WTC11 (cell line): ENCODE data around the gene ZNF436. TPM values are rescaled to one million over a fixed set of nuclear protein-coding genes. Genes with fewer than 3 reads are reported as not detected.

Experiments used
- ATAC-seq: fragments of 200-7000 bp; cut with Tn5 transposase; 2 replicates; pipeline ENCODE4 v1.10.0; 2021; ENCODE audit warnings: mild to moderate bottlenecking, moderate library complexity
- CTCF ChIA-PET: fragments of 300-600 bp; sonication (Branson Sonifier 250); formaldehyde crosslinking; loops from one replicate; lab custom pipeline; 2021; ENCODE audit warnings: antibody characterized with exemption; lab: Charles Lee
- POLR2A ChIA-PET: fragments of 350-600 bp; sonication (Branson Sonifier 250); formaldehyde crosslinking; loops from one replicate; lab custom pipeline; 2021; ENCODE audit warnings: antibody characterized with exemption; lab: Charles Lee
- DNase-seq: peaks from one replicate; pipeline ENCODE4 v3.0.0; 2021; ENCODE audit warnings: low spot score
- H3K27ac Mint-ChIP-seq: 2 replicates; pipeline ENCODE4 v1.8.0; 2021; ENCODE audit warnings: mixed read lengths
- H3K27me3 Mint-ChIP-seq: 2 replicates; pipeline ENCODE4 v1.8.0; 2021; ENCODE audit warnings: low read depth, mild to moderate bottlenecking, moderate library complexity, mixed read lengths
- H3K36me3 Mint-ChIP-seq: 2 replicates; pipeline ENCODE4 v1.8.0; 2021; ENCODE audit warnings: mixed read lengths
- H3K4me1 Mint-ChIP-seq: 2 replicates; pipeline ENCODE4 v1.8.0; 2022; ENCODE audit warnings: mixed read lengths
- H3K4me3 Mint-ChIP-seq: 2 replicates; pipeline ENCODE4 v1.8.0; 2021; ENCODE audit warnings: mild to moderate bottlenecking, moderate library complexity, mixed read lengths
- H3K9me3 Mint-ChIP-seq: 2 replicates; pipeline ENCODE4 v1.8.0; 2021; ENCODE audit warnings: mixed read lengths
- AR ChIP-seq: fragments of 250-450 bp; sonication (Bioruptor Pico); IDR thresholded peaks from 2 replicates; pipeline ENCODE4 v1.9.0; 2021; ENCODE audit warnings: mild to moderate bottlenecking
- ATF1 ChIP-seq: sonication (generic); formaldehyde crosslinking; IDR thresholded peaks from 2 replicates; pipeline ENCODE4 v1.8.1; 2023; ENCODE audit warnings: mild to moderate bottlenecking, moderate library complexity, missing genetic modification reagents
- CREM ChIP-seq: sonication (generic); formaldehyde crosslinking; IDR thresholded peaks from 2 replicates; pipeline ENCODE4 v1.8.1; 2022; ENCODE audit warnings: mild to moderate bottlenecking, missing genetic modification reagents, moderate library complexity
- ELF4 ChIP-seq: sonication (generic); formaldehyde crosslinking; IDR thresholded peaks from 2 replicates; pipeline ENCODE4 v1.8.1; 2022; ENCODE audit warnings: low read depth, mild to moderate bottlenecking, moderate library complexity, missing genetic modification reagents
- FOXJ3 ChIP-seq: sonication (generic); formaldehyde crosslinking; IDR thresholded peaks from 2 replicates; pipeline ENCODE4 v1.9.0; 2021; ENCODE audit warnings: missing genetic modification reagents, mild to moderate bottlenecking, borderline replicate concordance
- FOXP1 ChIP-seq: sonication (generic); formaldehyde crosslinking; IDR thresholded peaks from 2 replicates; pipeline ENCODE4 v1.8.0; 2022; ENCODE audit warnings: missing genetic modification reagents, mild to moderate bottlenecking, moderate library complexity, borderline replicate concordance
- NFATC4 ChIP-seq: fragments of 250-450 bp; sonication (Bioruptor Pico); IDR thresholded peaks from 2 replicates; pipeline ENCODE4 v1.9.0; 2021; ENCODE audit warnings: mild to moderate bottlenecking
- PRDM15 ChIP-seq: sonication (generic); formaldehyde crosslinking; IDR thresholded peaks from 2 replicates; pipeline ENCODE4 v1.8.0; 2022; ENCODE audit warnings: missing genetic modification reagents
- PREB ChIP-seq: sonication (generic); formaldehyde crosslinking; IDR thresholded peaks from 2 replicates; pipeline ENCODE4 v1.8.1; 2022; ENCODE audit warnings: mild to moderate bottlenecking, missing genetic modification reagents, moderate library complexity, borderline replicate concordance
- TEAD1 ChIP-seq: sonication (generic); formaldehyde crosslinking; IDR thresholded peaks from 2 replicates; pipeline ENCODE4 v1.8.0; 2022; ENCODE audit warnings: mild to moderate bottlenecking, missing genetic modification reagents
- ZBTB21 ChIP-seq: sonication (generic); formaldehyde crosslinking; IDR thresholded peaks from 2 replicates; pipeline ENCODE4 v1.8.1; 2023; ENCODE audit warnings: mild to moderate bottlenecking, missing genetic modification reagents, borderline replicate concordance
- ZNF416 ChIP-seq: fragments of 250-450 bp; sonication (Bioruptor Pico); IDR thresholded peaks from 2 replicates; pipeline ENCODE4 v1.9.0; 2021; ENCODE audit warnings: mild to moderate bottlenecking, inconsistent platforms
- ZNF512 ChIP-seq: sonication (generic); formaldehyde crosslinking; IDR thresholded peaks from 2 replicates; pipeline ENCODE4 v1.8.1; 2022; ENCODE audit warnings: missing genetic modification reagents, borderline replicate concordance
- total RNA-seq: library from RNA; stranded (reverse); gene quantifications from 3 replicates; pipeline ENCODE4 v1.2.3, GENCODE V29; 2021
- TF ChIP-seq, protein P1 (sequence below): sonication (generic); formaldehyde crosslinking; IDR thresholded peaks from 2 replicates; pipeline ENCODE4 v1.8.1; 2023; ENCODE audit warnings: mild to moderate bottlenecking, moderate library complexity, missing genetic modification reagents
- TF ChIP-seq, protein P2 (sequence below): sonication (generic); formaldehyde crosslinking; IDR thresholded peaks from 2 replicates; pipeline ENCODE4 v1.8.1; 2023; ENCODE audit warnings: mild to moderate bottlenecking, missing genetic modification reagents, moderate library complexity

ZNF436 gene
- total RNA-seq, 1 experiment from 2014 or later, result 1.3 TPM

- TF ChIP-seq, protein P1, sequence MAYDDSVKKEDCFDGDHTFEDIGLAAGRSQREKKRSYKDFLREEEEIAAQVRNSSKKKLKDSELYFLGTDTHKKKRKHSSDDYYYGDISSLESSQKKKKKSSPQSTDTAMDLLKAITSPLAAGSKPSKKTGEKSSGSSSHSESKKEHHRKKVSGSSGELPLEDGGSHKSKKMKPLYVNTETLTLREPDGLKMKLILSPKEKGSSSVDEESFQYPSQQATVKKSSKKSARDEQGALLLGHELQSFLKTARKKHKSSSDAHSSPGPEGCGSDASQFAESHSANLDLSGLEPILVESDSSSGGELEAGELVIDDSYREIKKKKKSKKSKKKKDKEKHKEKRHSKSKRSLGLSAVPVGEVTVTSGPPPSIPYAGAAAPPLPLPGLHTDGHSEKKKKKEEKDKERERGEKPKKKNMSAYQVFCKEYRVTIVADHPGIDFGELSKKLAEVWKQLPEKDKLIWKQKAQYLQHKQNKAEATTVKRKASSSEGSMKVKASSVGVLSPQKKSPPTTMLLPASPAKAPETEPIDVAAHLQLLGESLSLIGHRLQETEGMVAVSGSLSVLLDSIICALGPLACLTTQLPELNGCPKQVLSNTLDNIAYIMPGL (CRISPR knock-in tag), result no peak
- TF ChIP-seq PRDM15 (CRISPR knock-in tag) (no peak), TEAD1 (CRISPR knock-in tag) (no peak), PREB (no peak), NFATC4 (CRISPR knock-in tag) (no peak), CREM (CRISPR knock-in tag) (no peak), ZBTB21 (CRISPR knock-in tag) (no peak), ZNF512 (CRISPR knock-in tag) (no peak), ELF4 (CRISPR knock-in tag) (no peak), ATF1 (CRISPR knock-in tag) (no peak), FOXJ3 (CRISPR knock-in tag) (no peak)
- TF ChIP-seq, protein P2, sequence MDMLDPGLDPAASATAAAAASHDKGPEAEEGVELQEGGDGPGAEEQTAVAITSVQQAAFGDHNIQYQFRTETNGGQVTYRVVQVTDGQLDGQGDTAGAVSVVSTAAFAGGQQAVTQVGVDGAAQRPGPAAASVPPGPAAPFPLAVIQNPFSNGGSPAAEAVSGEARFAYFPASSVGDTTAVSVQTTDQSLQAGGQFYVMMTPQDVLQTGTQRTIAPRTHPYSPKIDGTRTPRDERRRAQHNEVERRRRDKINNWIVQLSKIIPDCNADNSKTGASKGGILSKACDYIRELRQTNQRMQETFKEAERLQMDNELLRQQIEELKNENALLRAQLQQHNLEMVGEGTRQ (CRISPR knock-in tag), result no peak
Measured at GRCh38 chr1:23341931-23342692, 27.5 kb downstream of the ZNF436 start (continued).

GRCh38 chr1:23339632-23340031 is 30.0 kb downstream of the ZNF436 start:
- TF ChIP-seq AR (no peak), FOXP1 (CRISPR knock-in tag) (no peak), ZNF416 (CRISPR knock-in tag) (no peak)
- DNase-seq (no peak), ATAC-seq (no peak)
- ChIA-PET POLR2A (no interaction called here), CTCF (no interaction called here)
- Mint-ChIP-seq H3K4me1 (peaks cover 38% of the 10 kb centered on the region), H3K27me3 (peaks cover 1% of the 10 kb centered on the region; the same call in 1 of the 2 replicates), H3K4me3 (no peak overlapping the region), H3K27ac (no peak overlapping the region), H3K9me3 (no peaks in the 10 kb centered on the region), H3K36me3 (peaks cover 33% of the 10 kb centered on the region)
